Activated naive CD4-positive, alpha-beta T cell (primary cell): ENCODE data around the gene C1QTNF1.
A peak's percentile ranks its signal among the peaks of the same experiment; 100 is the strongest.
"Not testable (repeated sequence)": the region's sequence is repeated elsewhere in the genome, so short reads cannot be mapped to it uniquely, and the experiment has no call there.

Experiments used
- DNase-seq, 4 experiments: peaks; one replicate each; lab custom pipeline; 2025; lab: John Stamatoyannopoulos, UW

The C1QTNF1 gene

GRCh38 chr17:79054200-79054960 is 30.4 kb downstream of the C1QTNF1 start:
- no peak for DNase-seq

- no peak for DNase-seq
Observed at GRCh38 chr17:79055197-79055596, 31.2 kb downstream of the C1QTNF1 start.

GRCh38 chr17:79057737-79058385 is 33.9 kb downstream of the C1QTNF1 start:
- no peak for DNase-seq

GRCh38 chr17:79062691-79063090 is 38.7 kb downstream of the C1QTNF1 start:
- DNase-seq, result no peak

GRCh38 chr17:79064026-79064425 is 40.1 kb downstream of the C1QTNF1 start:
- no peak for DNase-seq

GRCh38 chr17:79065105-79065670 is 41.2 kb downstream of the C1QTNF1 start:
- peak in 2 of 4 experiments; percentile 10 to 33 for DNase-seq

- no peak for DNase-seq
Observed at GRCh38 chr17:79066963-79067362, 43.0 kb downstream of the C1QTNF1 start.

GRCh38 chr17:79070266-79070880 is 46.4 kb downstream of the C1QTNF1 start:
- no peak for DNase-seq

- DNase-seq, result no peak
Observed at GRCh38 chr17:79071161-79071740, 47.3 kb downstream of the C1QTNF1 start.

GRCh38 chr17:79072544-79072943 is 48.6 kb downstream of the C1QTNF1 start:
- no peak for DNase-seq

- DNase-seq, result no peak
Observed at GRCh38 chr17:79073016-79073705, 49.2 kb downstream of the C1QTNF1 start.

- no peak for DNase-seq
Observed at GRCh38 chr17:79073706-79074088, 49.7 kb downstream of the C1QTNF1 start.

- DNase-seq, result not testable (repeated sequence)
Observed at GRCh38 chr17:79074121-79074648, 50.2 kb downstream of the C1QTNF1 start.

- DNase-seq, result peak; percentile 76 to 91 (median 82)
Observed at GRCh38 chr17:79074649-79075445, 50.9 kb downstream of the C1QTNF1 start, which contains the start of gene ENGASE. ENGASE (plus strand) TSS chr17:79074824; CDS start chr17:79074945, 121 bp downstream.

GRCh38 chr17:79075446-79075750 is 51.4 kb downstream of the C1QTNF1 start:
- DNase-seq, result no peak

- no peak for DNase-seq
Observed at GRCh38 chr17:79075861-79076406, 52.0 kb downstream of the C1QTNF1 start.

- no peak for DNase-seq
Observed at GRCh38 chr17:79077587-79077986, 53.6 kb downstream of the C1QTNF1 start.

- DNase-seq, result no peak
Observed at GRCh38 chr17:79078476-79079190, 54.7 kb downstream of the C1QTNF1 start.

GRCh38 chr17:79079421-79080200 is 55.6 kb downstream of the C1QTNF1 start:
- no peak for DNase-seq
